Melanocyte of skin (primary cell): ENCODE data around the gene TADA3. TPM values are rescaled to one million over a fixed set of nuclear protein-coding genes. Genes with fewer than 3 reads are reported as not detected.

ENCODE experiments used
- total RNA-seq, 2 donors: library from RNA; depleted of rRNA; stranded (reverse); fragments of >200 nt; gene quantifications; 2 replicates each; pipeline ENCODE4 v1.2.3, GENCODE V29; 2012

The TADA3 gene
- 10 to 100 TPM; 52.6 to 58.8 TPM for total RNA-seq

GRCh38 chr3:9792405-9793160 lies at the start of gene TADA3, which contains the start of gene ARPC4:
Gene TADA3, minus strand, starts transcription at chr3:9792473. Its CDS starts 1,007 bp downstream, at chr3:9791466.
Gene ARPC4, plus strand, starts transcription at chr3:9793082. Its CDS starts 40 bp downstream, at chr3:9793122.

GRCh38 chr3:9809615-9810432 lies 17.6 kb upstream of the TADA3 start, which contains the start of gene TTLL3:
Gene TTLL3, plus strand, starts transcription at chr3:9810262. Its CDS starts 400 bp downstream, at chr3:9810662.

GRCh38 chr3:9769426-9770275 lies 22.6 kb downstream of the TADA3 start, which contains the start of gene CAMK1:
Gene CAMK1, minus strand, starts transcription at chr3:9769947. Its CDS starts 2,198 bp downstream, at chr3:9767749.

GRCh38 chr3:9749645-9750555 lies 42.4 kb downstream of the TADA3 start, which contains the start of gene OGG1:
Gene OGG1, plus strand, starts transcription at chr3:9749952. Its CDS starts 335 bp downstream, at chr3:9750287.

GRCh38 chr3:9731206-9732079 lies 60.8 kb downstream of the TADA3 start, which contains the start of gene BRPF1:
Gene BRPF1, plus strand, starts transcription at chr3:9731735. Its CDS starts 2,406 bp downstream, at chr3:9734141.

Other genes starting within 250 kb of the TADA3 start
- gene LHFPL4, start 238.7 kb downstream of the TADA3 start, total RNA-seq: not detected
- gene MTMR14, start 143.0 kb downstream of the TADA3 start, total RNA-seq: 10 to 100 TPM; 46.5 to 50.6 TPM
- gene CPNE9, start 88.6 kb downstream of the TADA3 start, total RNA-seq: not detected
- gene BRPF1, start 60.7 kb downstream of the TADA3 start, total RNA-seq: 10 to 100 TPM; 14.1 to 19.6 TPM
- 10 to 100 TPM; 12.7 to 19.3 TPM for gene OGG1, start 42.5 kb downstream of the TADA3 start, total RNA-seq
- gene CAMK1, start 22.5 kb downstream of the TADA3 start, total RNA-seq: 10 to 100 TPM; 11.0 to 12.0 TPM
- gene ARPC4, start 609 bp upstream of the TADA3 start, total RNA-seq: 100 to 1,000 TPM; 248 to 332 TPM
- 10 to 100 TPM in 1 of 2 donors, 1 to 10 TPM in 1; 5.3 to 13.1 TPM for gene TTLL3, start 17.8 kb upstream of the TADA3 start, total RNA-seq
- gene RPUSD3, start 51.5 kb upstream of the TADA3 start, total RNA-seq: 10 to 100 TPM; 29.9 to 47.0 TPM
- gene CIDEC, start 87.8 kb upstream of the TADA3 start, total RNA-seq: not detected
- gene JAGN1, start 98.1 kb upstream of the TADA3 start, total RNA-seq: 10 to 100 TPM; 41.6 to 51.0 TPM
- gene IL17RE, start 110.4 kb upstream of the TADA3 start, total RNA-seq: 1 to 10 TPM; 1.0 to 1.3 TPM
- gene IL17RC, start 124.6 kb upstream of the TADA3 start, total RNA-seq: 10 to 100 TPM; 42.3 to 42.7 TPM
- 10 to 100 TPM; 15.5 to 16.0 TPM for gene CRELD1, start 141.4 kb upstream of the TADA3 start, total RNA-seq
- gene PRRT3, start 159.9 kb upstream of the TADA3 start, total RNA-seq: 1 to 10 TPM in 1 of 2 donors, under 1 TPM in 1; 1.00 to 4.5 TPM
- 10 to 100 TPM; 71.6 to 96.6 TPM for gene EMC3, start 194.4 kb upstream of the TADA3 start, total RNA-seq
- gene FANCD2, start 234.0 kb upstream of the TADA3 start, total RNA-seq: 10 to 100 TPM; 28.9 to 59.3 TPM